ENCODE measurements around the gene PARP8.

Gene PARP8

GRCh38 chr5:50709471-50709870 lies 43.0 kb downstream of the PARP8 start:
- TF ChIP-seq ZFX (IDR thresholded peaks at IDR 0.05): no peak
- TF ChIP-seq, protein P1, sequence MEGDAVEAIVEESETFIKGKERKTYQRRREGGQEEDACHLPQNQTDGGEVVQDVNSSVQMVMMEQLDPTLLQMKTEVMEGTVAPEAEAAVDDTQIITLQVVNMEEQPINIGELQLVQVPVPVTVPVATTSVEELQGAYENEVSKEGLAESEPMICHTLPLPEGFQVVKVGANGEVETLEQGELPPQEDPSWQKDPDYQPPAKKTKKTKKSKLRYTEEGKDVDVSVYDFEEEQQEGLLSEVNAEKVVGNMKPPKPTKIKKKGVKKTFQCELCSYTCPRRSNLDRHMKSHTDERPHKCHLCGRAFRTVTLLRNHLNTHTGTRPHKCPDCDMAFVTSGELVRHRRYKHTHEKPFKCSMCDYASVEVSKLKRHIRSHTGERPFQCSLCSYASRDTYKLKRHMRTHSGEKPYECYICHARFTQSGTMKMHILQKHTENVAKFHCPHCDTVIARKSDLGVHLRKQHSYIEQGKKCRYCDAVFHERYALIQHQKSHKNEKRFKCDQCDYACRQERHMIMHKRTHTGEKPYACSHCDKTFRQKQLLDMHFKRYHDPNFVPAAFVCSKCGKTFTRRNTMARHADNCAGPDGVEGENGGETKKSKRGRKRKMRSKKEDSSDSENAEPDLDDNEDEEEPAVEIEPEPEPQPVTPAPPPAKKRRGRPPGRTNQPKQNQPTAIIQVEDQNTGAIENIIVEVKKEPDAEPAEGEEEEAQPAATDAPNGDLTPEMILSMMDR (conservative IDR thresholded peaks at IDR 0.05): no peak
- H3K27ac ChIP-seq: no peak overlapping the region

- no peak for TF ChIP-seq ZFX (IDR thresholded peaks at IDR 0.05)
- TF ChIP-seq, protein P1 (conservative IDR thresholded peaks at IDR 0.05): no peak
- peak overlapping the region; percentile 53; the same call in 1 of the 2 replicates for H3K27ac ChIP-seq
These were observed 44.4 kb downstream of the PARP8 start for GRCh38 chr5:50710838-50711237.

- H3K27ac ChIP-seq: peak overlapping the region; percentile 53; the same call in 1 of the 2 replicates
- TF ChIP-seq, protein P1 (conservative IDR thresholded peaks at IDR 0.05): no peak
- TF ChIP-seq ZFX (IDR thresholded peaks at IDR 0.05): no peak
These were observed 44.8 kb downstream of the PARP8 start for GRCh38 chr5:50711280-50711679.

DNA sequence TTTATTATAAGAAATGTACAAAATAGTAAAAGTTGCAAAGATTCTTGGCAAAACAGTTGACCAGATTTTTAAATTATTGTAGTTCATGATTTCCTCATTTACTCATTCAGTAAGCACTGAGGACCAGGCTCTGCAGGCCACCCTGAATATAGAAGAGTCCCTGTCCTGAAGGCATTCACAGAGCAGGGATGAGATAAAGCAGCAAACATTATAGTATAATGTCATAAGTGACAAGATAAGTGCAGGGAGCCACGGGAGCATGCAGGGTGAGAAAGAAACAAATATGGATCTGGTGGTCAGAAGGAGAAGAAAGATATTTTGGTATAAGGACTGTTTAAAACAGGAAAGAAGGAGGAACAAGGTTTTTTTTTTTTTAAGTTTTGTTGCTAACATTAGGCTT lies 46.0 kb downstream of the PARP8 start:
- no peak overlapping the region for H3K27ac ChIP-seq
- TF ChIP-seq ZFX (IDR thresholded peaks at IDR 0.05): no peak
- TF ChIP-seq, protein P1 (conservative IDR thresholded peaks at IDR 0.05): no peak

- TF ChIP-seq ZFX (IDR thresholded peaks at IDR 0.05): no peak
- TF ChIP-seq, protein P1 (conservative IDR thresholded peaks at IDR 0.05): no peak
- no peak overlapping the region for H3K27ac ChIP-seq
These were observed 48.6 kb downstream of the PARP8 start for GRCh38 chr5:50715001-50715400.

DNA sequence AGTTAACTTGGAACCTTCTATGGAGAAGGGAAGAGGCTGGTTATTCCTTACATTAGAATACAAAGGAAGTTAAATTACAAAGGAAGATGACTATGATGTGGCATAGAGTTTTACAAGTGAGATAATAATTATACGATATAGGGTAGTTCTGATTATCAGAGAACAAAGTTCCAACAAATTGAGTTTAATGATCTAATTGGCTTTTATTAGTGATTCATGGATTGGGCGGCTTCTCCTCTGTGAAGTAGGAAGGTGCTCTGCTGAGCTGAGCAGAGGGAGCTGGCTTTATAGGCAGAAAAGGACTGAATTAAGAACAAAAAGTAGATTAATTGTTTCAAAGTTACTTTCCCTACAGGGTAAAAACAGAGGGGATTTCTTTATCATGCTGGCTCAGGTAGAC lies 49.7 kb downstream of the PARP8 start:
- TF ChIP-seq ZFX (IDR thresholded peaks at IDR 0.05): no peak
- TF ChIP-seq, protein P1 (conservative IDR thresholded peaks at IDR 0.05): no peak
- no peak overlapping the region for H3K27ac ChIP-seq

- no peak overlapping the region for H3K27ac ChIP-seq
- TF ChIP-seq, protein P1 (conservative IDR thresholded peaks at IDR 0.05): no peak
- TF ChIP-seq ZFX (IDR thresholded peaks at IDR 0.05): no peak
These were observed 51.2 kb downstream of the PARP8 start for GRCh38 chr5:50717651-50718050.

Measured in C4-2B (cell line).